ACHN (cell line): ENCODE data around the gene MAL.
"Not testable (repeated sequence)": the region's sequence is repeated elsewhere in the genome, so short reads cannot be mapped to it uniquely, and the experiment has no call there.

Experiments
- DNase-seq: peaks from one replicate; pipeline ENCODE4 v3.0.0-alpha.2; 2015
- in situ Hi-C: cut with HindIII; loops from 2 replicates; pipeline ENCODE4 v1.10.0; 2017; ENCODE audit warnings: low sequenced_read_pairs, low pct_ligation_motif_present, low pct_unique_long_range_greater_than_20kb

Gene MAL

GRCh38 chr2:95072424-95072823 lies 46.9 kb downstream of the MAL start:
- in situ Hi-C loops: no loop called here
- DNase-seq: no peak

GRCh38 chr2:95073856-95074662 lies 48.6 kb downstream of the MAL start:
- no peak for DNase-seq
- in situ Hi-C loops: no loop called here

GRCh38 chr2:95074663-95075439 lies 49.3 kb downstream of the MAL start:
- in situ Hi-C loops: no loop called here
- DNase-seq: no peak

GRCh38 chr2:95075440-95076132 lies 50.1 kb downstream of the MAL start:
- DNase-seq: no peak
- in situ Hi-C loops: no loop called here

GRCh38 chr2:95076705-95077529 lies 51.4 kb downstream of the MAL start:
- in situ Hi-C loops: no loop called here
- peak; percentile 78 for DNase-seq

GRCh38 chr2:95077530-95077825 lies 52.0 kb downstream of the MAL start:
- in situ Hi-C loops: no loop called here

GRCh38 chr2:95077861-95078603 lies 52.5 kb downstream of the MAL start:
- DNase-seq: no peak
- in situ Hi-C loops: no loop called here

More at GRCh38 chr2:95077530-95077825, 52.0 kb downstream of the MAL start:
- DNase-seq: no peak

GRCh38 chr2:95079199-95079683 lies 53.7 kb downstream of the MAL start:
- in situ Hi-C loops: no loop called here
- no peak for DNase-seq

GRCh38 chr2:95082477-95082876 lies 57.0 kb downstream of the MAL start:
- in situ Hi-C loops: no loop called here
- no peak for DNase-seq

- no peak for DNase-seq
- in situ Hi-C loops: no loop called here
These were observed 60.5 kb downstream of the MAL start for GRCh38 chr2:95086017-95086416.

GRCh38 chr2:95087379-95087778 lies 61.9 kb downstream of the MAL start:
- no peak for DNase-seq
- in situ Hi-C loops: no loop called here

GRCh38 chr2:95091885-95092555 lies 66.5 kb downstream of the MAL start:
- no peak for DNase-seq
- in situ Hi-C loops: no loop called here

- in situ Hi-C loops, DNase-seq: not testable (repeated sequence)
These were observed 72.8 kb downstream of the MAL start for GRCh38 chr2:95098273-95098672.

GRCh38 chr2:95099910-95100309 lies 74.4 kb downstream of the MAL start:
- in situ Hi-C loops: no loop called here
- DNase-seq: no peak
